Upper lobe of right lung (tissue), 1 donor: ENCODE data around the gene MYOG. TPM values are rescaled to one million over a fixed set of nuclear protein-coding genes. Genes with fewer than 3 reads are reported as not detected.

Experiments
- ATAC-seq: fragments of 200-7000 bp; cut with Tn5 transposase; one replicate; pipeline ENCODE4 v1.9.1; 2020; ENCODE audit warnings: mild to moderate bottlenecking, moderate library complexity
- DNase-seq: peaks from one replicate; pipeline ENCODE4 v3.0.0-alpha.2; 2020
- H3K27ac ChIP-seq: fragments of 200-600 bp; one replicate; pipeline ENCODE4 v1.8.0; 2022
- H3K27me3 ChIP-seq: fragments of 200-600 bp; one replicate; pipeline ENCODE4 v1.8.0; 2022; ENCODE audit warnings: mild to moderate bottlenecking
- H3K36me3 ChIP-seq: fragments of 200-600 bp; one replicate; pipeline ENCODE4 v1.8.0; 2022
- H3K4me1 ChIP-seq: fragments of 200-600 bp; one replicate; pipeline ENCODE4 v1.8.0; 2022
- H3K4me3 ChIP-seq: fragments of 200-600 bp; one replicate; pipeline ENCODE4 v1.8.0; 2022; ENCODE audit warnings: mild to moderate bottlenecking
- H3K9me3 ChIP-seq: fragments of 200-600 bp; one replicate; pipeline ENCODE4 v1.8.0; 2022
- intact Hi-C: fragments of 100-400 bp; cut with DNase I; formaldehyde crosslinking; loops from one replicate; pipeline ENCODE4 v1.11.0; 2022
- total RNA-seq: library from RNA; stranded (reverse); fragmentation: NEBNext Ultra II Directional; extraction: Animal tissue kit (Norgen Biotek cat#: 25700); gene quantifications from one replicate; pipeline ENCODE4 v1.2.1, GENCODE V29; 2021
- TF ChIP-seq, protein P1 (sequence below): fragments of 200-600 bp; IDR thresholded peaks from one replicate; pipeline ENCODE4 v1.8.0; 2022; ENCODE audit warnings: antibody characterized with exemption
- donor health status: DM: no; HTN: yes; CAD: no; lungs with severe emphysema.

Gene MYOG
- total RNA-seq, 1 donor from 2014 or later: not detected

DNA sequence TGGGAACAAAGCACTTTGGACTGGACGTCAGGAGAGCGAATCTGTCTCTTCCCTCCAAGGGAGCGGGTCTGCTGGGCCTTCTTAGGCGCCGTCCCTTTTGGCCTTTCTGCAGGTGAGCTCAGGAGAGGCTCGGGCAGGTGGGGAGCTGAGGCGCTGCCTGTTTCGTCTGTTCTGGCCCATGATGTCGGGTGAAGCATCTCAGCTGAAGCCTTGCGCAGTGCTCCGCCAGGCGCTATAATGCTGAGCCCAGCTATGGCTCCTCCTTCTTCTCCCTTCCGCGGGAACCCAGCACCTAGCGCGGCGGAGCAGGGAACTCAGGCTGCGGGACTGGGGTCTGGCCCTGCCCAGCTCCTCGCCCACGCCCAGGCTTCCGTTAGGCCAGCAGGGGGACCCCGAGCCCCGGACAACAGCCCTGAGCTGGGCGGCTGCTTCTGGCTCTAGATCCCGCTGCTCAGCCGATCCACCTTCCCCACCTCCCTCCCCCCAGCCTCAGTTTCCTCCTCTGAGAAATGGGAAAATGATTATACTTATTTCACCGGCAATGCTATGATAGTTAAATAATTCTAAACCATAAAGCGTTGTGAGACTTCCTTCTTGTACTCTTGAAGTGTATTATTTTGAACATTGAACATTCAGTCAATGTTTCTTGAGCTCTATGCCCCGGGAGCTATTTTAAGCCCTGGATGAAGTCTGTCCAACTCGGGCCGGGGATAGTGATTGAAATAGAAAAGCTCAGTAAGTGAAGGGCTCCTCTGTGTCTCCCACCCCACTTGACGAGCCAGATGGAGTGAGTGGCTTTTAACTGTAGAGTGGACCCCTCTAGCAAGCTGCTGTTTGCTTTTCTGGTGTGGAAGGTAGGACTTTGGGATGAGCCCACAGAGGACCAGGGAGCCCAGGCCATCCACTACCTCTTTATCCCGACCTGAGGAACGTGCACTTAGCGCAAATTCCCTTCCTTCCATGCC is 32.1 kb upstream of the MYOG start:
- intact Hi-C loops: no loop called here
- peak; percentile 90 for DNase-seq
- no peak overlapping the region for H3K27ac ChIP-seq
- H3K36me3 ChIP-seq: no peaks in the 10 kb centered on the region
- H3K9me3 ChIP-seq: no peaks in the 10 kb centered on the region
- H3K27me3 ChIP-seq: peaks cover 54% of the 10 kb centered on the region
- TF ChIP-seq, protein P1, sequence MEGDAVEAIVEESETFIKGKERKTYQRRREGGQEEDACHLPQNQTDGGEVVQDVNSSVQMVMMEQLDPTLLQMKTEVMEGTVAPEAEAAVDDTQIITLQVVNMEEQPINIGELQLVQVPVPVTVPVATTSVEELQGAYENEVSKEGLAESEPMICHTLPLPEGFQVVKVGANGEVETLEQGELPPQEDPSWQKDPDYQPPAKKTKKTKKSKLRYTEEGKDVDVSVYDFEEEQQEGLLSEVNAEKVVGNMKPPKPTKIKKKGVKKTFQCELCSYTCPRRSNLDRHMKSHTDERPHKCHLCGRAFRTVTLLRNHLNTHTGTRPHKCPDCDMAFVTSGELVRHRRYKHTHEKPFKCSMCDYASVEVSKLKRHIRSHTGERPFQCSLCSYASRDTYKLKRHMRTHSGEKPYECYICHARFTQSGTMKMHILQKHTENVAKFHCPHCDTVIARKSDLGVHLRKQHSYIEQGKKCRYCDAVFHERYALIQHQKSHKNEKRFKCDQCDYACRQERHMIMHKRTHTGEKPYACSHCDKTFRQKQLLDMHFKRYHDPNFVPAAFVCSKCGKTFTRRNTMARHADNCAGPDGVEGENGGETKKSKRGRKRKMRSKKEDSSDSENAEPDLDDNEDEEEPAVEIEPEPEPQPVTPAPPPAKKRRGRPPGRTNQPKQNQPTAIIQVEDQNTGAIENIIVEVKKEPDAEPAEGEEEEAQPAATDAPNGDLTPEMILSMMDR: peak; percentile 81
- ATAC-seq: peak; percentile 93
- no peaks in the 10 kb centered on the region for H3K4me1 ChIP-seq
- H3K4me3 ChIP-seq: no peak overlapping the region

- Histone ChIP-seq H3K4me1 (no peaks in the 10 kb centered on the region), H3K27ac (no peak overlapping the region), H3K4me3 (no peak overlapping the region), H3K9me3 (no peaks in the 10 kb centered on the region), H3K36me3 (no peaks in the 10 kb centered on the region), H3K27me3 (peaks cover 48% of the 10 kb centered on the region)
- intact Hi-C loops: no loop called here
- DNase-seq (no peak), ATAC-seq (no peak)
- TF ChIP-seq, protein P1: no peak
These were observed 30.4 kb upstream of the MYOG start for GRCh38 chr1:203116091-203116820.

- TF ChIP-seq, protein P1: no peak
- Histone ChIP-seq H3K4me3 (no peak overlapping the region), H3K4me1 (no peaks in the 10 kb centered on the region), H3K27me3 (peaks cover 29% of the 10 kb centered on the region), H3K27ac (no peak overlapping the region), H3K36me3 (no peaks in the 10 kb centered on the region), H3K9me3 (no peaks in the 10 kb centered on the region)
- no peak for DNase-seq
- intact Hi-C loops: no loop called here
- ATAC-seq: no peak
These were observed 28.4 kb upstream of the MYOG start for GRCh38 chr1:203114202-203114601.

- TF ChIP-seq, protein P1: no peak
These were observed 27.5 kb upstream of the MYOG start for GRCh38 chr1:203113308-203113707.

DNA sequence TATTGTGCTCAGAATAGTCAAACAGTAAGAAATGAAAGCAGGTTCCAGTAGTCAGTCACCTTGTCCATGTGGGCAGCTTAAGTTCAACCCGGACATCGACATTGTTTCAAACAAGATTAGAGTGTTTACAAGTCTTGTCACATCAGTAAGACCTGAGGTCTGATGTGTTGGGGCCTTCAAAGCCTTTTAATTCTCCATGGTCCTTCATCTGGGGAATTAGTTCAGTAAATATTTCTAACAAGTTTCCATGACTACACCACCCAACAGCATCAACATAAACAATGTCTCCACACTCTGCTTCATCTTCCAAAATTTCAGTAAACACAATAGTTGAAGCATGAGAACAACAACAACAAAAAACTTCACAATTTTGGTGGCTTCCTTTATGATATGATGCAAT is 26.7 kb upstream of the MYOG start:
- Histone ChIP-seq H3K27ac (no peak overlapping the region), H3K27me3 (peaks cover 14% of the 10 kb centered on the region), H3K9me3 (no peaks in the 10 kb centered on the region), H3K36me3 (no peaks in the 10 kb centered on the region), H3K4me3 (no peak overlapping the region), H3K4me1 (no peaks in the 10 kb centered on the region)
- TF ChIP-seq, protein P1: no peak
- DNase-seq: no peak
- intact Hi-C loops: no loop called here
- ATAC-seq: no peak

More at GRCh38 chr1:203113308-203113707, 27.5 kb upstream of the MYOG start:
- Histone ChIP-seq H3K4me1 (no peaks in the 10 kb centered on the region), H3K9me3 (no peaks in the 10 kb centered on the region), H3K27ac (no peak overlapping the region), H3K4me3 (no peak overlapping the region), H3K27me3 (peaks cover 20% of the 10 kb centered on the region), H3K36me3 (no peaks in the 10 kb centered on the region)
- no peak for DNase-seq
- intact Hi-C loops: no loop called here
- ATAC-seq: no peak
